Activated CD4-positive, alpha-beta T cell treated with anti-CD3 and anti-CD28 coated beads, Interleukin-2, amount 50 U/mL, for 16 hours (primary cell): ENCODE data around the gene MRPL30.
"Not testable (repeated sequence)": the region's sequence is repeated elsewhere in the genome, so short reads cannot be mapped to it uniquely, and the experiment has no call there.

ENCODE experiments used
- DNase-seq: peaks from one replicate; pipeline ENCODE4 v3.0.0-alpha.2; 2020

The MRPL30 gene

GRCh38 chr2:99180755-99181623 is at the start of gene MRPL30, which contains the start of gene MITD1:
Gene MRPL30, plus strand, starts transcription at chr2:99181184. Its CDS starts 5,020 bp downstream, at chr2:99186204.
Gene MITD1, minus strand, starts transcription at chr2:99181058. Its CDS starts 77 bp downstream, at chr2:99180981.
- DNase-seq, result peak; percentile 94

- not testable (repeated sequence) for DNase-seq
Measured at GRCh38 chr2:99135044-99135556, 45.9 kb upstream of the MRPL30 start.

- DNase-seq, result no peak
Measured at GRCh38 chr2:99139003-99139402, 42.0 kb upstream of the MRPL30 start.

- no peak for DNase-seq
Measured at GRCh38 chr2:99140056-99140859, 40.7 kb upstream of the MRPL30 start.

- DNase-seq, result no peak
Measured at GRCh38 chr2:99140860-99141109, 40.2 kb upstream of the MRPL30 start.

GRCh38 chr2:99141110-99142108 is 39.6 kb upstream of the MRPL30 start, which contains the start of gene C2orf15:
Gene C2orf15, plus strand, starts transcription at chr2:99141707. Its CDS starts 8,852 bp downstream, at chr2:99150559.
- DNase-seq, result peak; percentile 96

- no peak for DNase-seq
Measured at GRCh38 chr2:99150706-99151105, 30.3 kb upstream of the MRPL30 start.

- no peak for DNase-seq
Measured at GRCh38 chr2:99152199-99152895, 28.6 kb upstream of the MRPL30 start.

GRCh38 chr2:99153921-99154604 is 26.9 kb upstream of the MRPL30 start:
- no peak for DNase-seq

GRCh38 chr2:99154643-99155536 is 26.1 kb upstream of the MRPL30 start, which contains the start of the genes LIPT1 and TSGA10:
Gene LIPT1, plus strand, starts transcription at chr2:99154967. Its CDS starts 6,991 bp downstream, at chr2:99161958.
Gene TSGA10, minus strand, starts transcription at chr2:99154942. Its CDS starts 45,503 bp downstream, at chr2:99109439.
- peak; percentile 94 for DNase-seq

GRCh38 chr2:99156891-99157290 is 24.1 kb upstream of the MRPL30 start:
- DNase-seq, result no peak

GRCh38 chr2:99158599-99158998 is 22.4 kb upstream of the MRPL30 start:
- DNase-seq, result no peak

GRCh38 chr2:99159594-99159993 is 21.4 kb upstream of the MRPL30 start:
- no peak for DNase-seq

- no peak for DNase-seq
Measured at GRCh38 chr2:99166218-99166617, 14.8 kb upstream of the MRPL30 start.

GRCh38 chr2:99169534-99169933 is 11.4 kb upstream of the MRPL30 start:
- DNase-seq, result peak; percentile 43

- no peak for DNase-seq
Measured at GRCh38 chr2:99171377-99172140, 9.4 kb upstream of the MRPL30 start.

GRCh38 chr2:99181624-99182000 is 628 bp downstream of the MRPL30 start:
- no peak for DNase-seq

- no peak for DNase-seq
Measured at GRCh38 chr2:99183025-99183424, 2.0 kb downstream of the MRPL30 start.

GRCh38 chr2:99184811-99185210 is 3.8 kb downstream of the MRPL30 start:
- no peak for DNase-seq
